Activated naive CD8-positive, alpha-beta T cell treated with anti-CD3 and anti-CD28 coated beads for 36 hours (primary cell): Measurements from ENCODE around the gene MBP. TPM values are rescaled to one million over a fixed set of nuclear protein-coding genes. Genes with fewer than 3 reads are reported as not detected.
"Not testable (repeated sequence)": the region's sequence is repeated elsewhere in the genome, so short reads cannot be mapped to it uniquely, and the experiment has no call there.

Source experiments
- DNase-seq: peaks from one replicate; pipeline ENCODE4 v3.0.0; 2021
- H3K27ac Mint-ChIP-seq: one replicate; pipeline ENCODE4 v1.8.0; 2022; ENCODE audit warnings: mild to moderate bottlenecking, moderate library complexity, mixed read lengths
- H3K27me3 Mint-ChIP-seq: one replicate; pipeline ENCODE4 v1.8.0; 2022; ENCODE audit warnings: mild to moderate bottlenecking, mixed read lengths
- H3K36me3 Mint-ChIP-seq: one replicate; pipeline ENCODE4 v1.8.0; 2021; ENCODE audit warnings: mild to moderate bottlenecking, mixed read lengths
- H3K4me1 Mint-ChIP-seq: one replicate; pipeline ENCODE4 v1.8.0; 2021; ENCODE audit warnings: mixed read lengths
- H3K4me3 Mint-ChIP-seq: one replicate; pipeline ENCODE4 v1.8.0; 2022; ENCODE audit warnings: mild to moderate bottlenecking, moderate library complexity, mixed read lengths
- H3K9me3 Mint-ChIP-seq: one replicate; pipeline ENCODE4 v1.8.0; 2022; ENCODE audit warnings: mixed read lengths
- total RNA-seq, 2 experiments: library from RNA; stranded (reverse); gene quantifications; one replicate each; pipeline ENCODE4 v1.2.3, GENCODE V29; 2021

Gene MBP
- total RNA-seq, 2 experiments from 2014 or later: 41.2 to 45.9 TPM

GRCh38 chr18:77001041-77001440 is 131.5 kb downstream of the MBP start:
- Mint-ChIP-seq H3K4me3 (no peak overlapping the region), H3K9me3 (no peaks in the 10 kb centered on the region), H3K36me3 (no peaks in the 10 kb centered on the region), H3K4me1 (peaks cover 19% of the 10 kb centered on the region), H3K27me3 (no peaks in the 10 kb centered on the region), H3K27ac (no peak overlapping the region)
- no peak for DNase-seq

- Mint-ChIP-seq H3K36me3 (no peaks in the 10 kb centered on the region), H3K9me3 (no peaks in the 10 kb centered on the region), H3K27me3 (no peaks in the 10 kb centered on the region), H3K4me3 (no peak overlapping the region), H3K4me1 (peaks cover 18% of the 10 kb centered on the region), H3K27ac (no peak overlapping the region)
- DNase-seq: peak; percentile 28
Observed at GRCh38 chr18:77000527-77000926, 132.1 kb downstream of the MBP start.

- no peak for DNase-seq
- Mint-ChIP-seq H3K36me3 (no peaks in the 10 kb centered on the region), H3K27me3 (no peaks in the 10 kb centered on the region), H3K27ac (peak overlapping the region; percentile 12), H3K4me3 (no peak overlapping the region), H3K9me3 (no peaks in the 10 kb centered on the region), H3K4me1 (peaks cover 3% of the 10 kb centered on the region)
Observed at GRCh38 chr18:76999077-76999476, 133.5 kb downstream of the MBP start.

GRCh38 chr18:76997951-76998808 is 134.4 kb downstream of the MBP start:
- peaks cover 3% of the 10 kb centered on the region for H3K4me1 Mint-ChIP-seq
- DNase-seq: no peak
- H3K27ac Mint-ChIP-seq: no peak overlapping the region
- H3K36me3 Mint-ChIP-seq: no peaks in the 10 kb centered on the region
- H3K9me3 Mint-ChIP-seq: no peaks in the 10 kb centered on the region
- no peaks in the 10 kb centered on the region for H3K27me3 Mint-ChIP-seq
- H3K4me3 Mint-ChIP-seq: no peak overlapping the region

- no peaks in the 10 kb centered on the region for H3K27me3 Mint-ChIP-seq
- peaks cover 3% of the 10 kb centered on the region for H3K4me1 Mint-ChIP-seq
- H3K4me3 Mint-ChIP-seq: no peak overlapping the region
- no peak overlapping the region for H3K27ac Mint-ChIP-seq
- no peaks in the 10 kb centered on the region for H3K9me3 Mint-ChIP-seq
- no peaks in the 10 kb centered on the region for H3K36me3 Mint-ChIP-seq
- DNase-seq: no peak
Observed at GRCh38 chr18:76996429-76996828, 136.2 kb downstream of the MBP start.

DNA sequence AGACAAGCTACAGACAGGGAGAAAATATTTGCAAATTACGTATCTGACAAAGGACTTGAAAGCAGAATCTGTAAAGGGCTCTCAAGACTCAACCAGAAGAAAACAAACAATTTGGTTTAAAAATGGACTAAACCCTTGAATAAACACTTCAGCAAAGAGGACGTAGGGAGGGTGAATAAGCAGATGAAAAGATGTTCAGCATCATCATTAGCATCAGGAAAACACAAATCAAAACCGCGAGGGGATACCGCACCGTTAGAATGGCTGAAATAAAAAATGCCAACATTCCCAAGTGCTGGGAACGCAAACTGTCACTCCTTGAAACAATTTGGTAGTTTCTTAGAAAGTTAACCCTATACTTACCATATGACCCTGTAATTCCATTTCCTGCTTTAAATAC is 136.7 kb downstream of the MBP start:
- Mint-ChIP-seq H3K4me3 (no peak overlapping the region), H3K9me3 (no peaks in the 10 kb centered on the region), H3K27ac (no peak overlapping the region), H3K36me3 (no peaks in the 10 kb centered on the region), H3K4me1 (peaks cover 3% of the 10 kb centered on the region), H3K27me3 (no peaks in the 10 kb centered on the region)
- DNase-seq: no peak

- H3K27ac Mint-ChIP-seq: no peak overlapping the region
- DNase-seq: no peak
- H3K4me3 Mint-ChIP-seq: no peak overlapping the region
- H3K4me1 Mint-ChIP-seq: no peaks in the 10 kb centered on the region
- H3K27me3 Mint-ChIP-seq: no peaks in the 10 kb centered on the region
- no peaks in the 10 kb centered on the region for H3K36me3 Mint-ChIP-seq
- no peaks in the 10 kb centered on the region for H3K9me3 Mint-ChIP-seq
Observed at GRCh38 chr18:76994086-76994654, 138.4 kb downstream of the MBP start.

GRCh38 chr18:76993573-76993972 is 139.0 kb downstream of the MBP start:
- Mint-ChIP-seq H3K27ac (no peak overlapping the region), H3K27me3 (no peaks in the 10 kb centered on the region), H3K9me3 (no peaks in the 10 kb centered on the region), H3K4me1 (no peaks in the 10 kb centered on the region), H3K4me3 (no peak overlapping the region), H3K36me3 (no peaks in the 10 kb centered on the region)
- no peak for DNase-seq

DNA sequence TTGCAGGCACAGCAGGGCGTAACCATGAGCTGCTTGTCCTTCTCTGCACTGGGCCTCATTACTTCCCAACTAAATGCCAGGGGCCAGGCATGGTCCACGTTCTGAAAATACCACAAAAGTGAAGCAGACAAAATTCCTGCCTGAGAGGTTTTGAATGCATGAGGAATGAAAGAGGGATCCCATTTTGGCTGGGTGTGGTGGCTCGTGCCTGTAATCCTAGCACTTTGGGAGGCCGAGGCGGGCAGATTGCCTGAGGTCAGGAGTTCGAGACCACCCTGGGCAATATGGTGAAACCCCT is 139.5 kb downstream of the MBP start:
- no peaks in the 10 kb centered on the region for H3K27me3 Mint-ChIP-seq
- H3K4me3 Mint-ChIP-seq: no peak overlapping the region
- H3K36me3 Mint-ChIP-seq: no peaks in the 10 kb centered on the region
- H3K27ac Mint-ChIP-seq: no peak overlapping the region
- DNase-seq: no peak
- no peaks in the 10 kb centered on the region for H3K4me1 Mint-ChIP-seq
- H3K9me3 Mint-ChIP-seq: no peaks in the 10 kb centered on the region

DNA sequence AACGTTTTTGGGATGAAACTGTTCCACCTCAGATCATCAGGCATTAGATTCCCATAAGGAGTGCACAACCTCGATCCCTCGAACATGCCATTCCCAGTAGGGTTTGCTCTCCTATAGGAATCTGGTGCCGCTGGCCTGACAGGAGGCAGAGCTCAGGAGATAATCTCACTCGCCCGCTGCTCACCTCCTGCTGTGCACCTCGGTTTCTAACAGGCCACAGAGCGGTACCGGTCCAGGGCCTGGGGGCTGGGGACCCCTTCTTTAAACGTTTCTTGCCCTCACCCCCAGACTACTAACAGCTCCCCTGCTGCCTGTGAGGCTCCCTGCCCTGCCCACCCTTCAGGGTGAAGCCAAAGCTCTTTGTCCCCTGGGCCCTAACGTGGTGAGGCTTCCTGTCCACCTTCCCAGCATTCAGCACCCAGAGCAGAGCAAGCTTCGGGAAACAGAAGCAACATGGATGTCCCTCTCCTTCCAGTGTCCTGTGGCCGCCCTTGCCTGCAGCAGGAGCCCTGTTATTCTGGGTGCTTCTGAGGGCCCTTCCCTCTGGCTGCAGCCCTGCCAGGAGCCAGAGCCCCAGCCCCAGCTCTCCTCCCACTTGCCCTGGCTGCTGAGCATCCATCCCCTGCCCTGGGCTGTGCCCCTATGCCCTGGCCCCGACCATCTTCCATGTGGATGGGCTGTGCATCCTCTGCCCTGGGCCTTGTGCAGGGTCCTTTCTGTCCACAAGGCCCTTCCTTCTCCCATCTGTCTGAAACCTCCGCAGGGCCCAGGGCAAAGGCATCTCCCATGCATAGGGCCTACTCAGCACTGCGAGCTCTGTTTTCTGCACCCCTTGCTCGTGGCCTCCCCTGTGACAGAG is 140.1 kb downstream of the MBP start:
- H3K27ac Mint-ChIP-seq: no peak overlapping the region
- no peaks in the 10 kb centered on the region for H3K27me3 Mint-ChIP-seq
- no peaks in the 10 kb centered on the region for H3K9me3 Mint-ChIP-seq
- no peaks in the 10 kb centered on the region for H3K36me3 Mint-ChIP-seq
- H3K4me3 Mint-ChIP-seq: no peak overlapping the region
- no peaks in the 10 kb centered on the region for H3K4me1 Mint-ChIP-seq
- no peak for DNase-seq

DNA sequence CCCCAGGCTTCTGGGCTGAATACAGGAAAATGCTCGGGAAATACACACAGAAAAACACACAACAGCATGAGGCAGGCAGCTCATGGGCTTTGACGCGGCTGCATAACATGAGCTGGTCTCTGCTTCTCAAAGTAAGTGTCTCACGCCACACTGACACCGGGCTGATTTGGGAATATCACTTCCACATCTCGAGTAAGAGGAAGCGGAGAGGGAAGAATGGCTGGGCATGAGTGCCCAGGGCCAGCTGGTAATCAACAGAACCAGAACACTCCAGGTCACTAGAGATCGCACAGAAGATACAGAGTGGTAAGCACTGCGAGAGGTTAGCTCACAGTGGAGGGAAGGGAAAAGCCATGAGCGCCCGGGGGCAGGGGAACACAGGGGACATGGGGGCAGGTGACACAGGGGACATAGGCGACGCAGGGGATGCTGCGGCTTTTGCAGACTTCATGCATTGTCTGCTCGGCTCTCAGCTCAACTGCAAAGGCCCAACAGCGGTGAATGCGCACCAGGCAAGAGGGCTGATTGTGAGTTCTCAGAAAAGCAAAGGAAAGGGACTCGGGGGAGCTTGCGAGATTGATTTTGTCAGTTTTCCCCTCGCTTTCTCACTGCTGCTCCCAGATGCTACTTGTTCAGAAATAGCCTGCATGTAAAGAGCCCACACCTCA is 141.4 kb downstream of the MBP start:
- Mint-ChIP-seq H3K36me3 (no peaks in the 10 kb centered on the region), H3K9me3 (no peaks in the 10 kb centered on the region), H3K4me3 (no peak overlapping the region), H3K4me1 (no peaks in the 10 kb centered on the region), H3K27ac (no peak overlapping the region), H3K27me3 (no peaks in the 10 kb centered on the region)
- DNase-seq: no peak

GRCh38 chr18:76990343-76991020 is 142.1 kb downstream of the MBP start:
- H3K9me3 Mint-ChIP-seq, H3K4me3 Mint-ChIP-seq, H3K27me3 Mint-ChIP-seq, H3K4me1 Mint-ChIP-seq, H3K36me3 Mint-ChIP-seq, DNase-seq: not testable (repeated sequence)
- peak overlapping the region; percentile 26 for H3K27ac Mint-ChIP-seq

- DNase-seq: no peak
- Mint-ChIP-seq H3K27me3 (no peaks in the 10 kb centered on the region), H3K27ac (no peak overlapping the region), H3K4me3 (no peak overlapping the region), H3K36me3 (no peaks in the 10 kb centered on the region), H3K9me3 (no peaks in the 10 kb centered on the region), H3K4me1 (no peaks in the 10 kb centered on the region)
Observed at GRCh38 chr18:76989647-76990190, 142.9 kb downstream of the MBP start.

DNA sequence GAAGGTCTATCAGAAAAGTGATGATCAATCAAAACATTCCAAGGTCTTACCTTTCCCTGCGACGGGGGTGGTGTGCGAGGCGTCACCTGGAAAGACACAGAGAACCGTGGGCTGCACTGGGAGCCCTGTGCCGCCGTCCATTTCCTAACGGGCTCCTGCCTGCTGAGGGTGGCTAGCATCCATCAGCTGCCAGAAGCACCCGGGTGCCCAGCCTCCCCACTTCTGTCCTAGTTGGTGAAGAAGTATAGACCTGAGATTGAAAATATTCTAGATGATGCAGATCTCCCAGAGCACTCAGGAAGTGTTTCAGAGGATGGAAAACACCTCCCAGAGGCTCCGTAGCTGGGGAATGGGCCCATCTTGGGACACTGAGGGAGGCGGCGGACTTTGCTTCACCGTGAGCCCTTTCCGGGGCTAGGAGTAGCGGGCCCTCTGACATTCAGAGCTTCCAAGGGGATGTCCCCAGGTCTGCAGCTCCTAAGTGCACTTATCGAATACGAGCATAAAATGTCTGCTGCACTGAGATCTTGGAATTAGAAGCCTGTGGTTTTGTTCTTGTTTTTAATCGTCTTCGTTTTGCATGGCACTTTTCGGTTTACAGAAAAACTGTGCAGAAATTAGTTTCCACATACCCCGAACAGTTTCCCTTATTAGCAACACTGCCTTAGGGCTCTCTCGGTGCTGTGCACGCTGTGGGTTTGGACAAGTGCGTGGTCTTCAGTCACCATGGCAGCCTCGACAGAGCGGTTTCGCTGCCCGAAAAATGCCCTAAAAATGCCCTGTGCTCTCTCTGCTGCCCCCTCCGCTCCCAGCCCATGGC is 143.5 kb downstream of the MBP start:
- Mint-ChIP-seq H3K27ac (no peak overlapping the region), H3K36me3 (no peaks in the 10 kb centered on the region), H3K9me3 (no peaks in the 10 kb centered on the region), H3K27me3 (no peaks in the 10 kb centered on the region), H3K4me1 (no peaks in the 10 kb centered on the region), H3K4me3 (no peak overlapping the region)
- no peak for DNase-seq
